ENCODE results near the gene POU4F1.

Gene POU4F1

DNA sequence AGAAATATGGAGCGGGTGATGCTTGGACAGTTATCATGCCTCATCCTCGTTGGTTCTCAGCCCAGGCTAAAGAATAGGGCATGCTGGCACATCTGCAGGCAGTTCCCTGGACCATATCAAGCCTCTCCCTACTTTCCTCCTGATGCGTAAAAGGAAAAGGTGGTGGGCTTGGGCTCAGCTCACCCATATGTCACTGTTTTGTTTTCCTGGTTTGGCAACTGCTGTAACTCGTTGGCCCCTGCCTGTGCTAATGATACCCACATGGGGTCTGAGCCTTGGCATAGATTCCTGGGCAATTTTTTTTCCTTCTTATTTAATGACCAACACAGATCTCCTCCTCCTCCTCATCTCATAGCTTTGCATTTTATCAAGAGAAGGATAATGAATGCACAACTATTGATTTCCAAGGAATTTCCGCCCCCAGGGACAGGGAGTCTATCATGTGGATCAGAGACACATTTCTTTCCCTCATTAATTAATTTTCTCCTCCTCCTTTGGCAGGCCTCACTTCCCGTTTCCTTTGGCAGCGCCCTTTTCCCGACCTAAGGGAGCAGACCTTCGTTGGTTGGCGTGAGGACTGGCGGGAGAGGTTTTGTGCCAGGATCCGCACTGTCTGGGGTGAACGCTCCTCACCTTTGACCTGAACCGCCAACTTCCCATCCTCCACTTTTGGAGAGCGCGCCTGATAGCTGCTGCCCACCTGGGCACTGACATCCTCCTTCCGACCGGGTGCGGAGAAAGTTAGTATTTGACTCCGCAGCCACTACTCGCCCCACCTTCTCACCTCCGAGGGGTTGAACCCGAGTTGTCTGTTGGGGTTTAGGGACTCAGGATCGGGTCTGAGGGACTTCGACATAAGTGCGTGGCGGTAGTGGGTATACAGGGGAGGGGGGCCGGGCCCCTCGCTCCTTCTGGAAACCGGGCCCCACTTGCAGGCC is 3.4 kb upstream of the POU4F1 start:
- no peak for DNase-seq

GRCh38 chr13:78604782-78605611 is 1.6 kb upstream of the POU4F1 start:
- DNase-seq, result no peak

- no peak for DNase-seq
Observed at GRCh38 chr13:78602561-78603239, 652 bp downstream of the POU4F1 start.

DNA sequence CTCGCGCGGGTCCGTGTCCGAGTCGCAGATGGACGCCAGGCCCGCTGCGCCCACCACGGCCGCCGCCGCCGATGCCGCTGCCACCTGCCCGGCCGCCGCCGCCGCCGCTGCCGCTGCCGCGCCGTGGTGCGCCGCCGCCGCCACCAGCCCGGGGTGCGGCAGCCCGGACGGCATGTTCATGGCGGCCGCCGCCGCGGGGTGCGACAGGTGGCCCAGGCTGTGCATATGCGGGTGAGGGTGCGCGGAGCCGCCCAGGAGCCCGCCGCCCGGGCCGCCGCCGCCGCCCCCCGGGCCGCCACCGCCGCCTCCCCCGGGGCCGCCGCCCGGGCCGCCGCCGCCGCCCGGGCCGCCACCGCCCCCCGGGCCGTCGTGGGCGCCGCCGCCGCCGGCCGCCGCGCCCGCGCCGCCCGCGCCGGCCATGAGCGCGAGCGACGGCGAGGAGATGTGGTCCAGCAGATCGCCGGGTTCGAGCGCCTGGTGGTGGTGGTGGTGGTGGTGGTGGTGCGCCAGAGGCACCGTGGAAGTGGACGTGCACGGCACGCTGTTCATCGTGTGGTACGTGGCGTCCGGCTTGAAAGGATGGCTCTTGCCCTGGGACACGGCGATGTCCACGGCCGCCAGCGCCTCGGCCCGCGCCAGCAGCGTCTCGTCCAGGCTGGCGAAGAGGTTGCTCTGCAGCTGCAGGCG is 1.3 kb downstream of the POU4F1 start:
- DNase-seq, result no peak

DNA sequence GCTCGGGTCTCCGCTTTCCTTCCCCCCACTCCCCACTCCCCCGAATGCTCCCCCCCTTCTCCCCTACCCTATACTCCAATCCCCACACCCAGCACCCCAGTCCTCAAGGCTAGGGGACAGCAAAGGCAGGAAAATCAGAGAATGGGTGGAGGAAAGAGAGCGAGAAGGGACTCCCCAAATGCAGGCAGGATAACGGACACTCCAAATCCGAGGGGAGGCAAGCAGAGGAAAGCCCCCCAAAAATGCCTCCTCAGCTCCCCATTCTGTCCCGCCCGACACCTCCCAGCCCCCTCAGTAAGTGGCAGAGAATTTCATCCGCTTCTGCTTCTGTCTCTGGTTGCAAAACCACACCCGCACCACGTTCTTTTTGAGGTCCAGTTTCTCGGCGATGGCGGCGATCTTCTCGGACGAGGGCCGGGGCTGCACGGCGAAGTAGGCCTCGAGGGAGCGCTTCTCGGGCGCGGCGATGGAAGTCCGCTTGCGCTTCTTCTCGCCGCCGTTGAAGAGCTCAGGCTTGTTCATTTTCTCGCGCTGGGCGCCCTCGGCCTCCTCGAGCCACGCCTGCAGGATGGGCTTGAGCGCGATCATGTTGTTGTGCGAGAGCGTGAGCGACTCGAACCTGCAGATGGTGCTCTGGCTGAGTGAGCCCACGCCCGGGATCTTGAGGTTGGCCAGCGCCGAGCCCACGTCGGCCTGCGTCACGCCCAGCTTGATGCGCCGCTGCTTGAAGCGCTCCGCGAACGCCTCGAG is 2.1 kb downstream of the POU4F1 start:
- DNase-seq, result no peak

- DNase-seq, result no peak
Observed at GRCh38 chr13:78600280-78600883, 3.0 kb downstream of the POU4F1 start.

DNA sequence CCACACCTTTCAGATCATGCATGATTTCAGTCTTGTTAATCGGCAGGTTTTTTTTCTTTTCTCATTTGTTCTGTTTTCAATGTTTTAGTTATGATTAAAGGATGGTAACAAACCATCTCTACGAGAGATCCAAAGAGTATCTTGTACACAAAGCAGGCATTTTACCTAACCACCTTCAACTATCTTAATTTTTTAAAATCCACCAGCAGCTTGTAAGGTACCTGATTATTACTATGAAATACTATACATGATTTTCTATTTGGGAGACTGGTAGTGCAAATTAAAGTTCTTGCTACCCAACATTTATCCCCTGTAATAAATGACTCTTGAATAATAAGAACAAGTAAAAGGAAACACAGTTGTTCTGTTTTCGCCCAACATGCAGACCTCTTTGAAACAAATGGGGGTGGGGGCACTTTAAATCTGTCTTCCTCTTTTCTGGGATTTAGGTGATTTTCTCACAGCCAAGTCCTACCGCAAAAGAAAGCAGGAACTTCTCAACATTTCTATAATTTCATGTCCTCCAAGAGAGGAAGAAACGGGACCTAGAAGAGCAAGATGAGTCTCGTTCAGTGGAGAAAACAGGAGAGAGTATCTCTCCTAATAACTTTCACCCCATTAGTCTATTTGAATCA is 3.6 kb downstream of the POU4F1 start:
- no peak for DNase-seq

- no peak for DNase-seq
Observed at GRCh38 chr13:78598966-78599644, 4.2 kb downstream of the POU4F1 start.

- DNase-seq, result no peak
Observed at GRCh38 chr13:78598116-78598781, 5.1 kb downstream of the POU4F1 start.

- DNase-seq, result no peak
Observed at GRCh38 chr13:78597602-78597932, 5.8 kb downstream of the POU4F1 start.

DNA sequence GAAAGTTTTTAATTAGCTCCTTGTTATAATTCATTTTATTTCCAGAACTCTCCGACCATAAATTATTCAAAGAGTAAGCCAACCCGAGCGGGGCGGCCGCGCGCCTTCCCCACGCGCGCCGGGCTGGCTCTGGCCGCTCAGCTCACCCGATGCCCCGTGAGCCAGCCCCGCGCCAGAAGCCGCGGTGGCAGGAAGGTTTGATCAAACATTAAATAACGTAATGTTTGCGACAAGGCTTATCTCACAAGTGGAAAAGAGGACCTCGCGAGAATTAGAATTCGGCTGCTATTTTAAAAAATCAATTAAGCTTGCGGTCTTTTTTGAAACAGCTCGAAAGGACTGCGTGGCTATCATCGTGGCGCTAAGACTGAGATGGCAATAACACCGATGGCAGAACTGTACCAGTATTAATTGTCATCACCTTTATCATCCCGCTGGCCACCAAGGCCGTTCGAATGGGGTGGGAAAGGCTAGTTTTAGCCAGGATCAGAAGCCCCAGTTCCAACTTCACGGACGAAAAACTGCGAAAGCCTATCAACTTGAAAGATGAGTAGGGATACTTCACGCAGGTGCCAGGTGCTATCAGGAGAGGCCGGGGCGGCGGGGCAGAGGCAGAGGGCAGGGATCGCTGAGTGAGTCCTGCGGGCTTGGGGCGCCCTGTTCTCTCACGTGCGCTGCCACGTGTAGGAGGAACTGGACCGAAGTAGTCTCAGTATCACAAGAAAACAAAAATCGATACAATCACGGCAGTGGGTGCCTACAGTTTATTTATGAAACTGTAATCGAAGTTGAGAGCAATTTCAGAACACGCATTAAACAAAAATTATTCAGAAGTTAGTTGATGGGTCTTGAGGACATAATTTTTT is 6.4 kb downstream of the POU4F1 start:
- DNase-seq, result no peak

DNA sequence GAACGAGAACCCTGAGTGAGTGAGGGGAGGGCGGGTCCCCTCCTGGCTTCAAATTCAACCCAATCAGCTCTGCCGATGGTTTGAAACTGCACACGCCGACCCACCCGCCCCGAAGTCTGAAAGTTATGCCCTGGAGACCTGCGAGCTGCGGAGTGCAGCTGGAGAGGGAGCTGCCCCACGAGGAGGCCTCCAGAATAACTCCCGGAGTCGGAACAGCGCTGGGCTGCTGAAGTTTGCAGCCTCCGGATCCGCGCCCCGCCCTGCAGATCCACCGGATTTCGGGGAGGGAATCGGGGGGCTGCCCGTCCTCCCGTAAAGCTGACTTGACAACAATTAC is 7.0 kb downstream of the POU4F1 start:
- DNase-seq, result no peak

- DNase-seq, result no peak
Observed at GRCh38 chr13:78595495-78596398, 7.6 kb downstream of the POU4F1 start.

DNA sequence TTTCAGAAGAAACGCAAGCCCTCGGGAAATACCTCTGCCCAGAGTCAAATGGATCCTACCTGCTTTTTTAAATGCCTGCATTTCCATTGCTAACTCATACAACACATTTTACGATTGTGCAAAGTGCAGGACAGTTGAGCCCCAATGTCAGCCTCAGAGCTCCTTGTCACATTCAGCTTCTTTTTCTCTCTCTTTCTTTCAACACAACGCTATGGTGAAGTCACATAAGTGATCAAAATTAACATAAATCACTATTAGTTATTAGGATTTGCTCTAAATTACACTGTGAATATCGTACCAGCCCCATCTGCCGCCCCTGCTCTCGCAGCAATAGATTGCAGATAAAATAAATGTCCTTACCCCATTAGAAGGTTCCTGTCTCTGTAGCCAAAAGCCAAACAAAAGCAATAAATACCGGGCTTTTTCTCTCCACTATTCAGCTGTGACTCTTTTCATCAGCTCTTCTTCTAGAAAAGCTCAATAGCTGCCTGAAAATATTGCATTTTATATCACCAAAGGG is 8.8 kb downstream of the POU4F1 start:
- DNase-seq, result no peak

DNA sequence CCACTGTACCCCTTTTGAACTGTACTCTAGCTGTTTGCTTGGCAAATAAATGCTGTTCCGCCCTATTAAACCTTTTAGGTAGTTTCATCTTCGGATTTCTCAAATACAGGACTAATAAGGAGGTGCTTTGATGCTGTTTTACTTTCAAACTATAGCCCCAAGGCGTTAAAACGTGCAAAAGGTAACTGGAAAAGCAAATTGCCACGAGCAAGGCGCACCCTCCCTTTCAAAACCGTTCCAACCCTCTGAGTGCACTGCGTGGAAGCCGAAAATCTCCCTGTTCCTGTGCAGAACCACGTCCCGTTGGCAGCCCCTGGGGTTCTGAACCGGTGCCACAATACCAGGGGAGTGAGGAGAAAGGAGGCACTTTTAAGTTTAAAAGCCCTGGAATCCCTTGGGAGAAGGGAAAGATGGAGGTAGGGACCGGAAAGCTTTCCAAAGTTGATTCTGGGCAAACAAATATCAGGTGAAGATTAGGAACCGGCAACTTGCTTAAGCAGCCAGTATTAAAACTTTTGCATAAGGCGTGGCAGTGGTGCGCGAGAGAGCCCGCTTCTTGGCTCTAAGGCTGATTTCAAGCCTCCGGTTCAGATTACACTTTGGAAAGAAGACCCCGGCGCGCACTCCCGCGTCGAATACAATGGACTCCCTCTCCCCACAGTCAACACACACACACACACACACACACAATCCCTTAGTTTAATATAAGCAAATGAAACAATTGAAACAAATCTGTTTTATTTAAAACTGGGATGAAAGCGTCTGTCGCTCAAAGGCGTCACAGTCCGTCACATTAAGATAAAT is 9.5 kb downstream of the POU4F1 start:
- no peak for DNase-seq

GRCh38 chr13:78593129-78593528 is 10.2 kb downstream of the POU4F1 start:
- DNase-seq, result no peak

GRCh38 chr13:78592584-78592983 is 10.8 kb downstream of the POU4F1 start:
- DNase-seq, result no peak

Measured in activated CD4-positive, alpha-beta T cell treated with anti-CD3 and anti-CD28 coated beads for 4 hours (primary cell).